Measurements from ENCODE around the gene SYNGAP1. TPM values are rescaled to one million over a fixed set of nuclear protein-coding genes. Genes with fewer than 3 reads are reported as not detected.

SYNGAP1 gene
- total RNA-seq, 2 donors from 2014 or later, result 5.4 to 5.6 TPM

DNA sequence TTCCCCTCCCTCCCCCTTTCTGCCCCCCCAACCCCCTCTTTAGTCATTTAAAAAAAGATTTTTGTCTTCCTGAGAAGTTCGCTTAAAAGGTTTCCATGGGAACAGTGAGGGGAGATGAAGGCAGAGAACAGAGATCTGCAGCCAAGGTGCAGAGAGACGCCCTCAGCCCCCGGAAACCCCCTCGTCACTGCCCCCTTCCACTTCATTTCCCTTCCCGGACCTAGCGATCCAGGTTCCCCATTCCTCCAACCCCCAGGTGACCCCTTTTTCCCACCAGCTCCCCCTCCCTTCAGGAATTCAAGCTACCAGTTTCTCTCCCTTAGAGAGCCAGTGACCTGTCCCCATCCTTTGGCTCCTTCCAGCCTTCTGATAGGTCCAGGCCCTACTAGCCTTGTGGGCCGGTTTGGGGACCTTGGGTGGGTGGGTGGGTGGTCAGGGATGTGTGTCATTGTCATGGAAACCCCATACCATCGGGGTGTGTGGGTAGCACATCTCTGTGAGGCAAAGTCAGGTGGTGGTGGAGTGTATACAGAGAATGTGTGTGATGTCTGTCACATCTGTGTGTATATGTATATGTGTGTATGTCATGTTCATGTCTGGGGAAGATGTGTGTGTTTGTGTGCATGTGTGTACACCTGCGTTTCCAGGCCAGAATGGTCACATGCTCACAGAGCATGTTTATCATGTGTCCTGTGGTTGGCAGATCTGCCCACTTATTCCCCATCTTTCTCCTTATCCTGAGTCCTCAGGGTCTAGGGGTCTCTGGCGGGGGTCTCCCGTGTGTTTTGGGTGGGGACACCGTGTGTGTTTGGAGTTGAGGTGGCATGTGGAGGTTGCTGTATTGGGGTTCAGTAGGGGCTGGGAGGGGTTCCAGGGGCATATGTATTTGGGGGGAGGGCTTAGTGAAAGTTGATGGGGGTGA is 7.0 kb downstream of the SYNGAP1 start:
- Histone ChIP-seq H3K4me3 (no peak overlapping the region), H3K27ac (peak overlapping the region; percentile 21 to 92 (median 85)), H3K36me3 (replicated peaks in 1 of 2; ENCODE audit: insufficient read depth in 1 of 2, low read depth in 2 of 2) (no peaks in the 10 kb centered on the region), H3K4me1 (peaks cover 28% of the 10 kb centered on the region), H3K9me3 (no peaks in the 10 kb centered on the region), H3K27me3 (no peaks in the 10 kb centered on the region)
- WGBS, 2 donors, result 4 to 11% methylated on average over 12 of the region's 12 CpGs
- no peak for ATAC-seq
- TF ChIP-seq, protein P1, sequence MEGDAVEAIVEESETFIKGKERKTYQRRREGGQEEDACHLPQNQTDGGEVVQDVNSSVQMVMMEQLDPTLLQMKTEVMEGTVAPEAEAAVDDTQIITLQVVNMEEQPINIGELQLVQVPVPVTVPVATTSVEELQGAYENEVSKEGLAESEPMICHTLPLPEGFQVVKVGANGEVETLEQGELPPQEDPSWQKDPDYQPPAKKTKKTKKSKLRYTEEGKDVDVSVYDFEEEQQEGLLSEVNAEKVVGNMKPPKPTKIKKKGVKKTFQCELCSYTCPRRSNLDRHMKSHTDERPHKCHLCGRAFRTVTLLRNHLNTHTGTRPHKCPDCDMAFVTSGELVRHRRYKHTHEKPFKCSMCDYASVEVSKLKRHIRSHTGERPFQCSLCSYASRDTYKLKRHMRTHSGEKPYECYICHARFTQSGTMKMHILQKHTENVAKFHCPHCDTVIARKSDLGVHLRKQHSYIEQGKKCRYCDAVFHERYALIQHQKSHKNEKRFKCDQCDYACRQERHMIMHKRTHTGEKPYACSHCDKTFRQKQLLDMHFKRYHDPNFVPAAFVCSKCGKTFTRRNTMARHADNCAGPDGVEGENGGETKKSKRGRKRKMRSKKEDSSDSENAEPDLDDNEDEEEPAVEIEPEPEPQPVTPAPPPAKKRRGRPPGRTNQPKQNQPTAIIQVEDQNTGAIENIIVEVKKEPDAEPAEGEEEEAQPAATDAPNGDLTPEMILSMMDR (IDR thresholded peaks at IDR 0.05), result no peak
- no peak for TF ChIP-seq POLR2A (IDR thresholded peaks at IDR 0.05)
- no peak for DNase-seq
- intact Hi-C loops (cut with DNase I), result no loop called here

DNA sequence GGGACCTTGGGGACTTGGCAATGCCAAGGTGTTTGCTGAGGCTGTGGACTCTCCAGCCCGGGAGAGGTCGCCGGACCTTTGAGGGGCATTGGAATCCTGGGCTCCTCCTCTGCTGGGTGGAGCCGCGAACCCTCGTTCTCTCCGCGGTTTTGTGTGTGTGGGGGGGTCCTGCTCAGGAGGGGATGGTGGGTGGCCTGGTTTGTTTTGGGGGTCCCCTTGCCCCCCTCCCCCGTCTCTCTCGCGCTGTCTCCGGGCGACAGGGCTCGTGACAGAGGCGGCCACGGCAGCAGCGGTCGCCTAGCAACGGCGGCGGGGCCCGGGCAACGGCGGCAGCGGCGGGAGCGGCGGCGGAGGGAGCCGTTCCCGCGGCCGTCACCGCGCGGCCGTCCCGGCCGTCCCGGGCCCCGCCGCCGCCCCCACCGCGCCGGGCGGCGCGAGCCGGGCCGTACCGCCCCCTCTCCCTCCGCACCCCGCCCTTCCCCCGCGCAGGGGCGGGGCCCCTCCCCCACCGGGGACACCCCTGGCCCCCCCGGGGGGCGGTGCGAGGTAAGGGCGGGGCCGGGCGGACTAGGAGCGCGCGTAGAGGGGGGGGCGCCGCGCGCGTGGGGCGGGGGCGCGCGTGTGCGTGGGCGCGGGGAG is 7.8 kb downstream of the SYNGAP1 start:
- peak; percentile 59 to 76 (median 64) for DNase-seq
- ATAC-seq, result peak; percentile 23
- WGBS, 2 donors, result 0 to 1% methylated on average over 3 to 28 of the region's 79 CpGs
- H3K27ac ChIP-seq, result peak overlapping the region in 3 of 4 donors; percentile 21 to 92 (median 54)
- no peaks in the 10 kb centered on the region for H3K36me3 ChIP-seq (replicated peaks in 1 of 2; ENCODE audit: insufficient read depth in 1 of 2, low read depth in 2 of 2)
- H3K27me3 ChIP-seq, result no peaks in the 10 kb centered on the region
- H3K9me3 ChIP-seq, result no peaks in the 10 kb centered on the region
- TF ChIP-seq POLR2A (IDR thresholded peaks at IDR 0.05), result no peak
- peaks cover 28% of the 10 kb centered on the region for H3K4me1 ChIP-seq
- intact Hi-C loops (cut with DNase I), result no loop called here
- H3K4me3 ChIP-seq, result peak overlapping the region in 1 of 2 donors; percentile 18

- H3K27ac ChIP-seq, result peak overlapping the region in 2 of 4 donors; percentile 37 to 49
- 5 to 15% methylated on average over 12 to 16 of the region's 33 CpGs for WGBS, 2 donors
Measured at GRCh38 chr6:33428224-33428965, 8.5 kb downstream of the SYNGAP1 start.

DNA sequence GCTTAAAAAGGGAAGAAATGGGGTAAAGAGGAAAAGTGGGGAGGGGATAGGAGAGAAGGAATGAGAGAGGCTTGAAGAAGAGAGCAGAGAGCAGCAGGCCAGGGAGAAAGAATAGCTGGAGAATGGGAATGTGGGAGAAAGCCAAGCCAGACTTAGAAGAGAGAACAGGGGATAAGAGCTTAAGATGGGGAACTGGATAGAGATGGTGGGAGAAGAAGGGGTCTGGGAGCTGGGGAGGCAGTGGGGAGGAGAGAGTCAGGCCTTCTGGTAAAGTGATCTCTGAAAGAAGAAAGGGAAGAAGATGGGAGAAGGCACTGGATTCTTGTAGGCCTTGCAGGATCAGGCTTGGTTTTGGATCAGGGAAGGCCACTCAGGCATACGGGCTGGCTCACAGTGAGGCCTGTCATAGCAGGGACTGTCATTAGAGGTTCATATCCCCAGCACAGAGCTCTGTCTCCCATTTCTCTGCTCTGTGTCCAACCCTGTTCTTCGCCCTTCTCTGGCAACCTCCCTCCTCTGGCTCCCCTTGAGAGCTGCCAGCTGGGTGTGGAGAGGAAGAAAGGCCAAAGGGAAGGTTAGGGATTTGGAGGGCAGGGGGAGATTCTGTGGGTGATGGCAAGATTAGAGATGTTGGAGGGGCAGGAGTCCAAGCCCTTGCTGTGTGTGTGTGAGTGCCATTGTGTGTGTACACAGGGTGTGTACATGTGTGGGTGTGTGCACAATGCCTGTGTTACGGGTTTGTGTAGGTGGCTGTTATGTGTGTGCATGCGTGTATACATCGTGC is 9.3 kb downstream of the SYNGAP1 start:
- H3K4me1 ChIP-seq, result peaks cover 28% of the 10 kb centered on the region
- H3K27ac ChIP-seq, result peak overlapping the region in 2 of 4 donors; percentile 37 to 49
- no peaks in the 10 kb centered on the region for H3K27me3 ChIP-seq
- intact Hi-C loops (cut with DNase I), result no loop called here
- no peak for ATAC-seq
- no peaks in the 10 kb centered on the region for H3K36me3 ChIP-seq (replicated peaks in 1 of 2; ENCODE audit: insufficient read depth in 1 of 2, low read depth in 2 of 2)
- no peak overlapping the region for H3K4me3 ChIP-seq
- WGBS, 2 donors, result 72 to 86% methylated on average over 5 of the region's 5 CpGs
- no peak for DNase-seq
- H3K9me3 ChIP-seq, result no peaks in the 10 kb centered on the region
- TF ChIP-seq, protein P1 (IDR thresholded peaks at IDR 0.05), result no peak
- TF ChIP-seq POLR2A (IDR thresholded peaks at IDR 0.05), result no peak

More at GRCh38 chr6:33428224-33428965, 8.5 kb downstream of the SYNGAP1 start:
- TF ChIP-seq, protein P1 (IDR thresholded peaks at IDR 0.05), result peak in 6 of 7 experiments; percentile 11 to 50 (median 34)
- TF ChIP-seq POLR2A (IDR thresholded peaks at IDR 0.05), result no peak
- DNase-seq, result peak; percentile 23 to 35 (median 32)
- Histone ChIP-seq H3K9me3 (no peaks in the 10 kb centered on the region), H3K27me3 (no peaks in the 10 kb centered on the region), H3K4me1 (peaks cover 28% of the 10 kb centered on the region), H3K36me3 (replicated peaks in 1 of 2; ENCODE audit: insufficient read depth in 1 of 2, low read depth in 2 of 2) (no peaks in the 10 kb centered on the region), H3K4me3 (no peak overlapping the region)
- intact Hi-C loops (cut with DNase I), result no loop called here
- peak; percentile 8 for ATAC-seq
